ENCODE results near the gene CRB3. TPM values are rescaled to one million over a fixed set of nuclear protein-coding genes. Genes with fewer than 3 reads are reported as not detected.

Gene CRB3
- total and polyA plus RNA-seq, 9 of the 15 experiments (the other 6 are each of a cell fraction or from before 2014, with no cell fraction given) = 0.49 TPM; not detected in 8

DNA sequence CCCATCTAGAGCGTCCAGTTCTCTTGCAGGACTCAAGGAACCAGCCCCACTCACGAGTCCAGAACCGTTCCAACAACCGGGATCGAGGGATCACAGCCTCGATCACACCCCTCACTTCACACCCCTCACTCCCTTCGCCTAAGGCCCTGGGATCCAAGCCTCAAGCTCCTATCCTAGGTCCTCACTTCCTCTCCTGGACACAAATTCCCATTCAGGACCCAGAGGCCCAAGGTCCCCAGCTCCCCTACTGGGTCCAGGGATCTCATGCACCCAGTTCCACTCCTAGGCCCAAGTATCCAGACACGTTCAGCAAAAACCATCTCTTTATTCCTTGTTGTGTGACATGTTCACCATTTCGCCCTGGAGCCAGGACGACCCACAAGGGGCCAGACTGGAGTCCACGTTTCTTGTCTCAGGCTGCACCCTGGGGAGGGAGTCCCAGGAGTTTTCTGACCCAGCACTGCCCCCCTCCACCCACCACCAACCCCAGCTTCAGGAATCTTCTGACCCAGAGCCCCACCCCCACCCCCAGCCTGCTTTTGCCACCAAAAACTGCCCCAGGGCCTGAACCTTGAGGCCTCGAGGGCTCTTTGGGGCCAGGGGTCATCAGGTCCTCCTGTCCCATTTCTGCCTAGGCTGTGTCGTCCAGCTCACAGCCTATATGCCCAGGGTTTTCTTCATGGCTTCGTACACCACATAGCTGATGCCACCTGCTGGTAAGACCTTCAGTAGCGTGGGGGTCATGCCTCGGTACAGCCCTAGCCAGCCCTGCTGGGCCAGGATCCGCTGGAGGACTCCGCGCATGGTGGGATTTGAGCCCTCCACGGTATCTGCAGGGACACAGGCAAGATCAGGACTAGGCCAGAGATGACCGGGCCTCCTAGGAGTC, 38.1 kb upstream of the CRB3 start (continued):
- TF ChIP-seq, protein P1, sequence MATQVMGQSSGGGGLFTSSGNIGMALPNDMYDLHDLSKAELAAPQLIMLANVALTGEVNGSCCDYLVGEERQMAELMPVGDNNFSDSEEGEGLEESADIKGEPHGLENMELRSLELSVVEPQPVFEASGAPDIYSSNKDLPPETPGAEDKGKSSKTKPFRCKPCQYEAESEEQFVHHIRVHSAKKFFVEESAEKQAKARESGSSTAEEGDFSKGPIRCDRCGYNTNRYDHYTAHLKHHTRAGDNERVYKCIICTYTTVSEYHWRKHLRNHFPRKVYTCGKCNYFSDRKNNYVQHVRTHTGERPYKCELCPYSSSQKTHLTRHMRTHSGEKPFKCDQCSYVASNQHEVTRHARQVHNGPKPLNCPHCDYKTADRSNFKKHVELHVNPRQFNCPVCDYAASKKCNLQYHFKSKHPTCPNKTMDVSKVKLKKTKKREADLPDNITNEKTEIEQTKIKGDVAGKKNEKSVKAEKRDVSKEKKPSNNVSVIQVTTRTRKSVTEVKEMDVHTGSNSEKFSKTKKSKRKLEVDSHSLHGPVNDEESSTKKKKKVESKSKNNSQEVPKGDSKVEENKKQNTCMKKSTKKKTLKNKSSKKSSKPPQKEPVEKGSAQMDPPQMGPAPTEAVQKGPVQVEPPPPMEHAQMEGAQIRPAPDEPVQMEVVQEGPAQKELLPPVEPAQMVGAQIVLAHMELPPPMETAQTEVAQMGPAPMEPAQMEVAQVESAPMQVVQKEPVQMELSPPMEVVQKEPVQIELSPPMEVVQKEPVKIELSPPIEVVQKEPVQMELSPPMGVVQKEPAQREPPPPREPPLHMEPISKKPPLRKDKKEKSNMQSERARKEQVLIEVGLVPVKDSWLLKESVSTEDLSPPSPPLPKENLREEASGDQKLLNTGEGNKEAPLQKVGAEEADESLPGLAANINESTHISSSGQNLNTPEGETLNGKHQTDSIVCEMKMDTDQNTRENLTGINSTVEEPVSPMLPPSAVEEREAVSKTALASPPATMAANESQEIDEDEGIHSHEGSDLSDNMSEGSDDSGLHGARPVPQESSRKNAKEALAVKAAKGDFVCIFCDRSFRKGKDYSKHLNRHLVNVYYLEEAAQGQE (IDR thresholded peaks at IDR 0.05; ENCODE audit: borderline replicate concordance) = no peak; the same call in 1 of the 2 replicates
- TF ChIP-seq, protein P1 (CRISPR knock-in tag; IDR thresholded peaks at IDR 0.05; ENCODE audit: low read depth) = 0 out of 2 replicates have a peak, but pooled peaks have one; percentile 10
- TF ChIP-seq HDAC8 (tag; IDR thresholded peaks at IDR 0.05) (0 out of 2 replicates have a peak, but pooled peaks have one; percentile 1), KLF13 (tag; IDR thresholded peaks at IDR 0.05; ENCODE audit: borderline replicate concordance, low read depth) (peak; percentile 3; the same call in 1 of the 2 replicates), ZBTB7A (IDR thresholded peaks at IDR 0.05; ENCODE audit: borderline replicate concordance, control insufficient read depth, low read depth, low read length) (no peak), ETV6 (IDR thresholded peaks at IDR 0.05; ENCODE audit: borderline replicate concordance in 1 of 2, low read depth in 2 of 2, low read length in 1 of 2) (no peak), ETV6 (CRISPR knock-in tag; IDR thresholded peaks at IDR 0.05; ENCODE audit: borderline replicate concordance) (peak; percentile 14; the same call in 1 of the 2 replicates), CBX2 (IDR thresholded peaks at IDR 0.05; ENCODE audit: insufficient read depth, low read length, poor library complexity, severe bottlenecking) (no peak), ZNF431 (CRISPR knock-in tag; IDR thresholded peaks at IDR 0.05) (0 out of 2 replicates have a peak, but pooled peaks have one; percentile 6), NR2C2 (CRISPR knock-in tag; IDR thresholded peaks at IDR 0.05) (no peak), NR2C2 (tag; IDR thresholded peaks at IDR 0.05) (peak; percentile 67)
- TF ChIP-seq, protein P2, sequence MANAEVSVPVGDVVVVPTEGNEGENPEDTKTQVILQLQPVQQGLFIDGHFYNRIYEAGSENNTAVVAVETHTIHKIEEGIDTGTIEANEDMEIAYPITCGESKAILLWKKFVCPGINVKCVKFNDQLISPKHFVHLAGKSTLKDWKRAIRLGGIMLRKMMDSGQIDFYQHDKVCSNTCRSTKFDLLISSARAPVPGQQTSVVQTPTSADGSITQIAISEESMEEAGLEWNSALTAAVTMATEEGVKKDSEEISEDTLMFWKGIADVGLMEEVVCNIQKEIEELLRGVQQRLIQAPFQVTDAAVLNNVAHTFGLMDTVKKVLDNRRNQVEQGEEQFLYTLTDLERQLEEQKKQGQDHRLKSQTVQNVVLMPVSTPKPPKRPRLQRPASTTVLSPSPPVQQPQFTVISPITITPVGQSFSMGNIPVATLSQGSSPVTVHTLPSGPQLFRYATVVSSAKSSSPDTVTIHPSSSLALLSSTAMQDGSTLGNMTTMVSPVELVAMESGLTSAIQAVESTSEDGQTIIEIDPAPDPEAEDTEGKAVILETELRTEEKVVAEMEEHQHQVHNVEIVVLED (CRISPR knock-in tag; IDR thresholded peaks at IDR 0.05) = no peak

Data from K562 (cell line).